HG02885 (cell line): ENCODE data around the gene NFIC.
"Not testable (repeated sequence)": the region's sequence is repeated elsewhere in the genome, so short reads cannot be mapped to it uniquely, and the experiment has no call there.

ENCODE experiments used
- ATAC-seq: cut with Tn5 transposase; IDR thresholded peaks from one replicate; pipeline ENCODE4 v1.9.1; 2021; ENCODE audit warnings: mild to moderate bottlenecking; ENCODE audit not compliant: unreplicated experiment, poor library complexity

NFIC gene

DNA sequence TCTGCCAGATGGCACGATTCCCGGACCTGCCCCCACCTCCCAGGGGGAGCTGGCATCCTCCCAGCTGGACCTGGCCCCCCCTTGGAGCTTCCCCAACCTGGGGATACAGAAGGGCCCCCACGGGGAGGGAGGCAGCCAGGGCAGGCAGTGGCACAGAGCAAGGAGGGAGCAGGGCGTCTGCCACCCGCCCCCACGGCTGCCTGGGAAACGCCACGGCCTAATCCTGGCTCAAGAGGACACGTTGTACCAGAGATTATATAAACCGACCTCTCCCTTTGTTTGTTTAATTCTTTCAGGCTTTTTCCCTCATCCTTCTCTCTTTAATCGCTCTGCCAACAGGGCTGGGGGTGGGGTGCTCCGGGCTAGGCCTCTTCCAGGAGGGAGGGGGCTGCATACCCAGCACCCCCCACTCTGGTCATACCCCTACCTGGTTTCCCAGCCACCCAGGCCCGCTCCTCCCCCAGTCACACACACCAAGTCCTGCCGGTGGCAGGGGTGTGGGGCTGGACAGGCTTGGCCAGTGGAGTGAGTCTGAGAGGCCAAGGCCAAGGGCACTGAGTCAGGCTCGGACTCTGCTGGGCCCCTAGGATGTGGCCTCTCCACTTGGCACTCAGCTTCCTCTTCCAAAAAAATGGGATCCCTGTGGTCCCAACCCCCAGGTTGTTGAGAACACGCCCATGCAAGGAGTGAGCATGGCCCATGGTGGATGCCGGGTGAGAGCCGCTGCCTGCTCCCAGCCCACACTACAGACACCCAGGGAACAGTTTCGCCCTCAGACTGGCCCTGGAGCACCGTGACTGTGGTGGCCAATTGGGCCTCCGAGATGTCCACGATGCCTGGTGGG lies 29.5 kb upstream of the NFIC start:
- ATAC-seq = no peak

GRCh38 chr19:3338541-3339181 lies 27.7 kb upstream of the NFIC start:
- ATAC-seq = no peak

DNA sequence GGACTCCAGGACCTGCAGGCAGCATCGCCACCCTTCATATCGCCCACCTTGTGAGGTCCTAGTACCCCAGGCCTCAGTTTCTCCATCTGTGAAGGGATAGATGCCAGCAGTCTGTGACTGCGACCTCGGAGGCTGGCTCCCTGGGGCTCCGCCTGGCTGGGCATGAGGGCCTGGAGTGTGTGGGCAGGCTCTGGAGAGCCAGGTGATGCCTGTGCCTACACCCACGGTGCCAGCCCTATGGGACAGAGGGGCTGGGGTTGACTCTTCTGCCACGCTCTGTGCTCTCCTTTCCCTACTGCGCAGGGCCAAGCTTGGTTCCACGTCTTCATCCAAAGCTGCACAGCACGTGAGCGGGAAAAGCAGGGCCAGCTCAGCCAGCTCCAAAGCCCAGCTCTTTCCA lies 26.0 kb upstream of the NFIC start:
- no peak for ATAC-seq

- ATAC-seq = no peak
Observed at GRCh38 chr19:3342246-3342645, 24.1 kb upstream of the NFIC start.

GRCh38 chr19:3342962-3343361 lies 23.4 kb upstream of the NFIC start:
- ATAC-seq = not testable (repeated sequence)

DNA sequence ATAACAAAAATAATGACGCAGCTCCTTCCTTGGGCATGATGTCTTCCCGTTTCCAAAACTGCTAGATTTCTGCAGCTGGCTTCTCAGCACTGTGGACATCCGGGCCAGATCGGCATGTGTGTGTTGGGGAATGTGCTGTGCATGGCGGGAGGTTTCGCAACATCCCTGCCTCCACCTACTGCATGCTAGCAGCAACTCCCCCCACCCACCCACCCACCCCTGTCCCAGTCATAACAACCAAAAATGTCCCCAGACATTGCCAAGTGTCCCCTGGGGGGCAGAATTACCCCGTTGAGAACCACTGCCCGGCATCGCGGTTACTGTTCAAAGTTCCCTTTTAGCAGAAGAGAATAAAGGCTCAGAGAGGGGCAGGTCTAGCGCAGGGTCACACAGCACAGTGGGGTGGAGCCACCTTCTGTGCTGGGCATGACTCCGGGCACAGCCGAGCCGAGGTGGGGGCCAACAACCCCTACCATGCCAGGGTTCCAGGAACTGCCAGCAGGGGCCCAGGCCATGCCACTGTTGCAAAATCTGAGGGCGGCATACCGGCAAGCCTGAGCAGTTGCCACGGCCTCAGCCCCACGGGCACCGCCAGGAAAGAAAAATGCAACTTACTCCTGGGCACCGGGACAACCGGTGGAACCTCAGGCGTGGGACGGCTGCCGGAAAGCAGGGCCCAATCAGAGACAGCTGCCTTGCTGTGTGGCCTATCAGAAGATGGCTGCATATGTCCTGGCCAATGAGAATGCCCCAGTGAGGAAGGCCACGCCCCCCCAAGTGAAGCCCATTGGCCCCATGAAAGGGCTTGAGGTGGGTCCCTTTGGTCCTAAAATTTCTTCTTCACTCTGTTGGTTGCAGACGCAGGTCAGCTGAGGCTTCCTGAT lies 22.5 kb upstream of the NFIC start:
- ATAC-seq = no peak

- no peak for ATAC-seq
Observed at GRCh38 chr19:3344608-3345598, 21.5 kb upstream of the NFIC start.

DNA sequence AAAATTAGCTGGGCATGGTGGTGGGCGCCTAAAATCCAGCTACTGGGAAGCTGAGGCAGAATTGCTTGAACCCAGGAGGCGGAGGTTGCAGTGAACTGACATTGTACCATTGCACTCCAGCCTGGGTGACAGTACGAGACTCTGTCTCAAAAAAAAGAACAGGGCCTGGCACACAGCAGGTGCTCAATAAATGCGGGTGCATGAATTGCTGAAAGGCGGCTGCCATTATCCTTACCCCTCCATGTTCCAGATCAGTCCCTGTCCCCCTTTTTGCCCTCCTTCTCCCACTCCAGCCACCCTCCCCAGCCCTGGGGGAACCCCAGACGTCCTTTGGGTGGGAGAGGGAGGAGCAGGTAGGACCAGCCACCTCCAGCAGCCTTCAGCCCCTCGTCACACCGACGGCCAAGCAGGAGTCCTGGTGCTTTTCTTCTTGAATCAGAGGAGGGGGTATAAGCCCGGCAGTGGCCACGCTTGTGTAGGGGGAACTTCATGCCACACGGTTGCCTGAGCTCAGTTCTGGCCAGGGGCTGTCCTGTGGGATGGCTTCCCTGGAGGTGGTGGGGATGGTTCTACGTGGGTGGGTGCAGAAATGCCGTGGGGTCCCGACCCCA lies 20.4 kb upstream of the NFIC start:
- ATAC-seq = no peak

GRCh38 chr19:3346677-3347353 lies 19.6 kb upstream of the NFIC start:
- no peak for ATAC-seq

DNA sequence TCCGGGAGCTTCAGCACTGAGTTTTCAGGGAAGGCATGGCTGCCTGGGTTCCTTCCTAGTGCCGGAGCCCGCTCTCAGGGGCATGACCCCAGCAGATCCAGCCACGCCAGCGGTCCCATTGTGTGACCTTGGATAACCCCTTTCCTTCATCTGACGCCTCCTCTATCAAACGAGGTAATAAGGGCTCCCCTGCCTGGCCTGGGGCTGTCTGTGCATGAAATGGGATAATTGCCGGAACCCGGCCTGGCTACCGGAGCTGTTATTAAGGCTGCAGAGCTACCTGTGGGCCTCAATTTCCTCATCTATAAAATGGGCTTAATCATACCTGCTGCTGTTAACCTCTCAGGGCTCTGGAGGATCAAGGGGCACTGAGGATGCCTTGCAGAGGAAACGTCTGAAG lies 18.3 kb upstream of the NFIC start:
- no peak for ATAC-seq

DNA sequence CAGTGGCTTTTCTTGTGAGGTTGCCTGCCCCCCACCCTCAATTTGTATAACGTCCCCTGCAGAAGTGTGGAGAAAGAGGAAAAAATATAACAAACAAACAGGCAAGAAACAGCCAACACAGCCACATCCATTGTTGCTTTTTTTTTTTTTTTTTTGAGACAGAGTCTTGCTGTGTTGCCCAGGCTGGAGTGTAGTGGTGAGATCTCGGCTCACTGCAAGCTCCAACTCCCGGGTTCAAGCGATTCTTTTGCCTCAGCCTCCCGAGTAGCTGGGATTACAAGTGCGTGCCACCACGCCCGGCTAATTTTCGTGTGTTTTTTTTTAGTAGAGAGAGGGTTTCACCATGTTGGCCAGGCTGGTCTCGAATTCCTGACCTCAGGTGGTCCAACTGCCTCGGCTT lies 17.9 kb upstream of the NFIC start:
- not testable (repeated sequence) for ATAC-seq

- ATAC-seq = no peak
Observed at GRCh38 chr19:3350014-3350663, 16.2 kb upstream of the NFIC start.

DNA sequence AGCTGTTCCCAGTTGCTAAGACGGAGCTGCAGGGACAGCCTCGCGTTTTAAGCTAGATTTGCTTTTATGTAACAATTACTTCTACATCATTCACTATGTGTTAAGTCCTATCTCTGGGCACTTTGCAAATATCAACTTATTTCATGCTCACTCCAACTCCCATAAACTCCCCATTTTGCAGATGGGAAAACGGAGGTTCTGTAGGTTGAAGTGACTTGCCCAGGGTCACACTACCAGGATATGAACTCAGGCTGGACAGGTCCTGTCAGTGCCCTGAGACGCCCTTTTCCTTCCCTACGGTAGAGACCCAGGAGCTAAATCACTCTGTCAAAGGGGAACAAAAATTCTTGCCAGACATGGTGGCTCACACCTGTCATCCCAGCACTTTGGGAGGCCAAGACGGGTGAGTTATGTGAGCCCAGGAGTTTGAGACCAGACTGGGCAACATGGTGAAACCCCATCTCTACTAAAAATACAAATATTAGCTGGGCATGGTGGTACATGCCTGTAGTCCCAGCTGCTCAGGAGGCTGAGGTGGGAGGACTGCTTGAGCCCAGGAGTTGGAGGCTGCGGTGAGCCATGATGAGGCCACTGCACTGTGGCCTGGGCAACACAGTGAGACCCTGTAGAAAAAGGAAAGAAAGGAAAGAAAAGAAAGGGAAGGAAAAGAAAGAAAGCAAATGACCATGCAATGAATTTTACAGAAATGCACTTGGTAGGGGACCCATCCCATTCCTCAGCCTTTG lies 14.5 kb upstream of the NFIC start:
- ATAC-seq = no peak

GRCh38 chr19:3353493-3353892 lies 12.9 kb upstream of the NFIC start:
- ATAC-seq = no peak

DNA sequence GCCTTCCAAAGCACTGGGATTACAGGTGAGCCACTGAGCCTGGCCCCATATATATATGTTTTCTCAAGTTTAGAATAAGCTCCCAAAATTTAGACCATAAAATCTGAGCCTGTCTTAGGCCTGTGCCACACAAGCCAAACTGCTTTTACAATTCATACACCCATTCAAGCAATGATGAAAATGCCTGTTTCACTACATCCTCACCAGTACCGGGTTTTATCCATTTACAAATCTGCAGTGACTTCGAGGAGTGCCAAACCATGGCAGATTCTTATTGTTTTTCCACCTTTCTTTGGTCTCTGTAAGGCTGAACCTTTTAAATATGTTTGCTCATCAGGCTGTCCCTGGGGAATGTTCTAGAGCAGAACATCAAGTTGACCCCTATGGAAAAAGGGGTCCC lies 9.6 kb upstream of the NFIC start:
- ATAC-seq = no peak

DNA sequence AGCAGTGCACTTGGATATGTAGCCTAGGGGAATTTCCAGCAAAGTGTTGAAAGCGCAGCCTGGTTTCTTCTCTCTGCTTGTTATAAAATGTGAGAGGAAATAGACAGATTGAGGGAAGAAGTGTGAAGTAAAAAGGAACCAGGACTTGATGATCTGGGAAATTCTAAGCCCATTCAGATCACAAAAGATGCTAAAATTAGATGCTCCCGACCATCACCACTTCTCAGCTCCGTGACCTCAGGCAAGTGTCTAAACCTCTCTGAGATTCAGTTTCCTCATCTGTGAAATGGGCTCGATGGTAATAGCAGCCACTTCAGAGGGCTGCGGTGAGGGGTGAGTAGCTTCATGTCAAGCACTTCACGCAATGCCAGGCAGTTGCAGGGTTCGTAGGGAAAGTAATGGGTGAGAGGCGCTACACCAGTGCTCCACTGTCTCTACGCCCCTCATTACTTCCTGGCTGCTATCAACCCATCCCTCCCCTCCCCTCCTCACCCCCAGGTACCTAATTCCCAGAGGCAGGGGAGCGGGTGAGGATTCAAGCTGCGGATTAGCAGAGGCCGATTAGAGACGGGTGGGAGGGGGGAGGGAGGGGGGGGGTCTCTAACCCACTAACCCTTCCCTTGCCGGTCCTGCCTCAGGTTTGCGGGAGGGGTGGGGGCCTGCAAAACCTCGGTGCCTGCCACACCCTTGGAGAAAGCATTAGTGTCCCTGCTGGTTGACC lies 9.0 kb upstream of the NFIC start:
- ATAC-seq = no peak
